Endodermal cell (in vitro differentiated cells): ENCODE measurements around the gene CAPN5. TPM values are rescaled to one million over a fixed set of nuclear protein-coding genes. Genes with fewer than 3 reads are reported as not detected.
"Not testable (repeated sequence)": the region's sequence is repeated elsewhere in the genome, so short reads cannot be mapped to it uniquely, and the experiment has no call there.

Experiments
- DNase-seq: peaks from one replicate; pipeline ENCODE4 v3.0.0-alpha.2; 2017
- H3K27ac ChIP-seq: 2 replicates; pipeline ENCODE4 v1.5.1; 2013; ENCODE audit warnings: mild to moderate bottlenecking, low read depth, low read length, moderate library complexity
- H3K27me3 ChIP-seq: 2 replicates; pipeline ENCODE4 v1.6.1; 2013; ENCODE audit warnings: mild to moderate bottlenecking, low read length, moderate library complexity; ENCODE audit not compliant: insufficient read depth, control insufficient read depth, poor library complexity, severe bottlenecking
- H3K36me3 ChIP-seq: 2 replicates; pipeline ENCODE4 v1.7.0; 2013; ENCODE audit warnings: mild to moderate bottlenecking, low read length, moderate library complexity; ENCODE audit not compliant: control insufficient read depth, insufficient read depth
- H3K4me1 ChIP-seq: one replicate; pipeline ENCODE4 v1.7.0; 2013; ENCODE audit warnings: low read length; ENCODE audit not compliant: control insufficient read depth, insufficient read depth
- H3K4me3 ChIP-seq: 2 replicates; pipeline ENCODE4 v1.5.1; 2013; ENCODE audit warnings: mild to moderate bottlenecking, low read length, moderate library complexity
- H3K9ac ChIP-seq: 2 replicates; pipeline ENCODE4 v1.6.1; 2013; ENCODE audit warnings: mild to moderate bottlenecking, low read length, moderate library complexity; ENCODE audit not compliant: poor library complexity, severe bottlenecking; ENCODE audit errors: extremely low read depth
- H3K9me3 ChIP-seq: 2 replicates; pipeline ENCODE4 v1.6.1; 2013; ENCODE audit warnings: mild to moderate bottlenecking, low read length, moderate library complexity; ENCODE audit not compliant: control insufficient read depth
- H3K27ac Mint-ChIP-seq: 2 replicates; pipeline ENCODE4 v1.8.0; 2020; ENCODE audit warnings: mixed read lengths
- H3K27me3 Mint-ChIP-seq: 2 replicates; pipeline ENCODE4 v1.8.0; 2021; ENCODE audit warnings: mild to moderate bottlenecking, mixed read lengths; ENCODE audit not compliant: insufficient read depth
- H3K36me3 Mint-ChIP-seq: 2 replicates; pipeline ENCODE4 v1.8.0; 2020; ENCODE audit warnings: low read depth, mixed read lengths
- H3K4me1 Mint-ChIP-seq: 2 replicates; pipeline ENCODE4 v1.8.0; 2020; ENCODE audit warnings: mixed read lengths
- H3K4me3 Mint-ChIP-seq: 2 replicates; pipeline ENCODE4 v1.8.0; 2020; ENCODE audit warnings: mild to moderate bottlenecking, moderate library complexity, mixed read lengths
- H3K9me3 Mint-ChIP-seq: 2 replicates; pipeline ENCODE4 v1.8.0; 2020; ENCODE audit warnings: mild to moderate bottlenecking, mixed read lengths
- WGBS, 2 experiments: methylation state at CpG; one replicate each; pipeline versions ENCODE4 v1.1.5 to v1.1.7; 2013; ENCODE audit warnings: missing lambda C conversion rate in 2 of 2, mixed read lengths in 1 of 2; ENCODE audit not compliant: insufficient coverage in 1 of 2, insufficient read length in 1 of 2; 5-methylcytosine and 5-hydroxymethylcytosine counted together
- long read RNA-seq, 4 experiments: library from polyadenylated mRNA in 2 of 4; library from RNA in 1 of 4; library from capped mRNA in 1 of 4; stranded (forward) in 3 of 4; unstranded in 1 of 4; transcript quantifications; one replicate each; pipeline ENCODE4 v2.0.0, GENCODE V29; 2020 to 2021; ENCODE audit warnings: inconsistent platforms in 1 of 4
- polyA plus RNA-seq, 2 experiments: library from polyadenylated mRNA; stranded (reverse); fragments of 50-300 nt; gene quantifications; one replicate each; pipeline ENCODE4 v1.2.3, GENCODE V29; 2013
- total RNA-seq, 2 donors: library from RNA; stranded (reverse); fragmentation: NEBNext Ultra II Directional in 1 of 2; extraction: Animal tissue kit (Norgen Biotek cat#: 25700) in 1 of 2; gene quantifications; 2 replicates in 1 of 2; 3 replicates in 1 of 2; pipeline ENCODE4 v1.2.1, GENCODE V29; 2021
- TF ChIP-seq, protein P1 (sequence below): fragments of 200-600 bp; sonication (generic); conservative IDR thresholded peaks from 2 replicates; pipeline ENCODE4 v1.5.0; 2021; ENCODE audit warnings: antibody characterized with exemption, mild to moderate bottlenecking

The CAPN5 gene
- 10 to 100 TPM; 17.5 to 21.5 TPM for total RNA-seq
- polyA plus RNA-seq (2013, experiment 1 of 2) = 12.3 TPM
- polyA plus RNA-seq (2013, experiment 2 of 2) = 14.8 TPM
- long read RNA-seq, experiment 1, full-length matches to known transcripts = 2 of 10 reads
- long read RNA-seq, experiment 1, partial matches to known transcripts = 4 of 10 reads
- long read RNA-seq, experiment 1, other reads (novel, unspliced or antisense) = 4 of 10 reads
- long read RNA-seq, experiment 2, full-length matches to known transcripts = 43 of 55 reads
- long read RNA-seq, experiment 2, partial matches to known transcripts = 8 of 55 reads
- long read RNA-seq, experiment 2, other reads (novel, unspliced or antisense) = 4 of 55 reads
- long read RNA-seq, experiment 3, full-length matches to known transcripts = 48 of 53 reads
- long read RNA-seq, experiment 3, partial matches to known transcripts = 0 of 53 reads
- long read RNA-seq, experiment 3, other reads (novel, unspliced or antisense) = 5 of 53 reads
- long read RNA-seq, experiment 4 = 0 reads

DNA sequence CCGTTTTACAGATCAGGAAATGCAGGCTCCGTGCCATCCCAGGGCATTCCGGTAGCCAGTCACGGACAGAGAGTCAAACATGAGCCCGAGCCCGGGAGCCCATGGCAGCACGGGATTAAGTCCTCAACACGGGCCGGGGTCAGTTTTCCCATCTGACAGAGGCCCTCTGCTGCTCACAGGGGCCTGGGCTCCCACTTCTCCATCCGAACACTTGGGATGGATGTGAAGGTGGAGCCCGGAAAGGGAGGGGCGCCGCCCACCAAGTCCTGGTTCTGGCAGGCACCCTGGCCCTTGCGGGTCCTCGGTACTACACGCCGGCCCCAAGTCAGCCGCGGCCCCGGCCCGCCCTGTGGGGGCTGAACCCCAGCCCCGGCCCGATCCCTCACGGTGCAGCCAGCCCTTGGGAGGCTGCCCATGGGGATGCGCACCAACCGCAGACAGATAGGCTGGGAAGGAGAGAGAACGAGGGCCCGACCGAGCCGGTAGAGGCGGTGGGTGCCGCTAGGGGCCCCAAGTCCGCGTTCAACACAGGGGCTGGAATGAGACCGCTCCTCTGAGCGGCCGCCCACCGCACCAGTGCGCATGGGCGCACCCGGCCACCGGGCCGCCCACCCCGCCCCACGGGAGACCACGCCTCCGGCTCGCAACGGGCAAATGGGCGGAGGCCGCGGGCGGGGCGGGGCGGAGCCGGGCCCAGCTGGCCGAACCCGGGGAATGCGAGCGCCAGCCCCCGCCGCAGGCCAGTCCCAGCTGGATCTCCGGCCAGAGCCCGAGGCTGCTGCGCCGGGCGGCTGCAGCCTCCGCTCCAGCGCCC, at the start of gene CAPN5:
Gene CAPN5, plus strand, starts transcription at position 743 of the 814 bp plus-strand sequence. CDS start 17,916 bp downstream, outside the sequence.
- H3K27me3 Mint-ChIP-seq = peaks cover 21% of the 10 kb centered on the region
- peak; percentile 98 for DNase-seq
- peaks cover 15% of the 10 kb centered on the region for H3K4me1 Mint-ChIP-seq
- Histone ChIP-seq H3K9ac (peak within 1 kb of the TSS; percentile 47), H3K27me3 (no peaks in the 10 kb centered on the region), H3K36me3 (no peaks in the 10 kb centered on the region), H3K4me3 (peak within 1 kb of the TSS; percentile 86), H3K27ac (peak within 1 kb of the TSS; percentile 77), H3K9me3 (no peaks in the 10 kb centered on the region), H3K4me1 (peaks cover 8% of the 10 kb centered on the region)
- no peaks in the 10 kb centered on the region for H3K36me3 Mint-ChIP-seq
- H3K4me3 Mint-ChIP-seq = peak within 1 kb of the TSS; percentile 62
- 2 to 4% methylated on average over 21 to 69 of the region's 69 CpGs for WGBS, 2 experiments
- H3K9me3 Mint-ChIP-seq = peaks cover under 1% of the 10 kb centered on the region
- TF ChIP-seq, protein P1, sequence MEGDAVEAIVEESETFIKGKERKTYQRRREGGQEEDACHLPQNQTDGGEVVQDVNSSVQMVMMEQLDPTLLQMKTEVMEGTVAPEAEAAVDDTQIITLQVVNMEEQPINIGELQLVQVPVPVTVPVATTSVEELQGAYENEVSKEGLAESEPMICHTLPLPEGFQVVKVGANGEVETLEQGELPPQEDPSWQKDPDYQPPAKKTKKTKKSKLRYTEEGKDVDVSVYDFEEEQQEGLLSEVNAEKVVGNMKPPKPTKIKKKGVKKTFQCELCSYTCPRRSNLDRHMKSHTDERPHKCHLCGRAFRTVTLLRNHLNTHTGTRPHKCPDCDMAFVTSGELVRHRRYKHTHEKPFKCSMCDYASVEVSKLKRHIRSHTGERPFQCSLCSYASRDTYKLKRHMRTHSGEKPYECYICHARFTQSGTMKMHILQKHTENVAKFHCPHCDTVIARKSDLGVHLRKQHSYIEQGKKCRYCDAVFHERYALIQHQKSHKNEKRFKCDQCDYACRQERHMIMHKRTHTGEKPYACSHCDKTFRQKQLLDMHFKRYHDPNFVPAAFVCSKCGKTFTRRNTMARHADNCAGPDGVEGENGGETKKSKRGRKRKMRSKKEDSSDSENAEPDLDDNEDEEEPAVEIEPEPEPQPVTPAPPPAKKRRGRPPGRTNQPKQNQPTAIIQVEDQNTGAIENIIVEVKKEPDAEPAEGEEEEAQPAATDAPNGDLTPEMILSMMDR = peak; percentile 69
- peak within 1 kb of the TSS; percentile 76 for H3K27ac Mint-ChIP-seq

GRCh38 chr11:77018396-77018924, 48.3 kb upstream of the CAPN5 start:
- not testable (repeated sequence) for H3K9me3 ChIP-seq, H3K4me1 ChIP-seq, H3K4me3 Mint-ChIP-seq, H3K9ac ChIP-seq, H3K27ac ChIP-seq, H3K27ac Mint-ChIP-seq, H3K36me3 ChIP-seq, H3K4me3 ChIP-seq, H3K27me3 Mint-ChIP-seq, H3K27me3 ChIP-seq, DNase-seq, H3K9me3 Mint-ChIP-seq
- WGBS, 2 experiments = 98 to 100% methylated on average over 1 to 2 of the region's 2 CpGs
- H3K4me1 Mint-ChIP-seq = peaks cover 16% of the 10 kb centered on the region
- H3K36me3 Mint-ChIP-seq = peaks cover 19% of the 10 kb centered on the region

DNA sequence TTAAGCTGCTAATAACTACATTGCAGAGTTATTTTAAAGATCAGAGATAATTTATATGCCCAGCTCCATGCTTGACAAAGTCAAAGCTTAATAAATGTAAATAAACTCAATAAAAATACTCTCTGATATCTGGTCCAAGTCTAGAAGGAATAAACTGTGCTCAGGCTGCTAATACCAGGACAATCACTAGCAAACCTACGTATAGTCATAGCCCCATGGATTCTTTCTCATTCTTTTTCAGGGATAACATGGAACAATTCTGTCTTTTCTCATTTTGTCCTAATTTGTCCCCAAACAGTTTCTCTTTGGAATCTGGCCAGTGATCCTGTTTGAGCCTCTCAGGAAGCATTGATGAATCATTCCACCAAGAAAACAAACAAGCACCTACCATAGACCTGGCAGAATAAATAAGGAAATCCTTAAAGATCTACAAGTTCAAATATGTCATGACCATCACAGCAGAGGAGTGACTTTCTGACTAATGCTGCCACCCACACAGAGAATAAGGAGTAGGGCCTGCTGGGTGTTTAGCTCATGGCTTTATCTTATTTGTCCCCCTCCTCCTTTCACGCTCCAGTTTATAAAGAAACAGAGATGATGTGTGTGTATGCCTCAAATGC, 46.7 kb upstream of the CAPN5 start:
- no peak overlapping the region for H3K27ac ChIP-seq
- no peaks in the 10 kb centered on the region for H3K36me3 ChIP-seq
- 91 to 96% methylated on average over 1 to 2 of the region's 2 CpGs for WGBS, 2 experiments
- Mint-ChIP-seq H3K36me3 (peaks cover 19% of the 10 kb centered on the region), H3K27ac (no peak overlapping the region), H3K4me3 (no peak overlapping the region), H3K27me3 (no peaks in the 10 kb centered on the region), H3K4me1 (peaks cover 16% of the 10 kb centered on the region), H3K9me3 (no peaks in the 10 kb centered on the region)
- H3K9me3 ChIP-seq = no peaks in the 10 kb centered on the region
- no peak for DNase-seq
- no peaks in the 10 kb centered on the region for H3K27me3 ChIP-seq
- H3K4me3 ChIP-seq = no peak overlapping the region
- H3K4me1 ChIP-seq = peaks cover 4% of the 10 kb centered on the region
- TF ChIP-seq, protein P1 = no peak
- H3K9ac ChIP-seq = no peak overlapping the region
